Midbrain (tissue), 1 donor: Measurements from ENCODE around the gene SRBD1.
A peak's percentile ranks its signal among the peaks of the same experiment; 100 is the strongest.

Experiments used
- DNase-seq: peaks from one replicate; lab custom pipeline; 2025; lab: John Stamatoyannopoulos, UW

The SRBD1 gene, protein sequence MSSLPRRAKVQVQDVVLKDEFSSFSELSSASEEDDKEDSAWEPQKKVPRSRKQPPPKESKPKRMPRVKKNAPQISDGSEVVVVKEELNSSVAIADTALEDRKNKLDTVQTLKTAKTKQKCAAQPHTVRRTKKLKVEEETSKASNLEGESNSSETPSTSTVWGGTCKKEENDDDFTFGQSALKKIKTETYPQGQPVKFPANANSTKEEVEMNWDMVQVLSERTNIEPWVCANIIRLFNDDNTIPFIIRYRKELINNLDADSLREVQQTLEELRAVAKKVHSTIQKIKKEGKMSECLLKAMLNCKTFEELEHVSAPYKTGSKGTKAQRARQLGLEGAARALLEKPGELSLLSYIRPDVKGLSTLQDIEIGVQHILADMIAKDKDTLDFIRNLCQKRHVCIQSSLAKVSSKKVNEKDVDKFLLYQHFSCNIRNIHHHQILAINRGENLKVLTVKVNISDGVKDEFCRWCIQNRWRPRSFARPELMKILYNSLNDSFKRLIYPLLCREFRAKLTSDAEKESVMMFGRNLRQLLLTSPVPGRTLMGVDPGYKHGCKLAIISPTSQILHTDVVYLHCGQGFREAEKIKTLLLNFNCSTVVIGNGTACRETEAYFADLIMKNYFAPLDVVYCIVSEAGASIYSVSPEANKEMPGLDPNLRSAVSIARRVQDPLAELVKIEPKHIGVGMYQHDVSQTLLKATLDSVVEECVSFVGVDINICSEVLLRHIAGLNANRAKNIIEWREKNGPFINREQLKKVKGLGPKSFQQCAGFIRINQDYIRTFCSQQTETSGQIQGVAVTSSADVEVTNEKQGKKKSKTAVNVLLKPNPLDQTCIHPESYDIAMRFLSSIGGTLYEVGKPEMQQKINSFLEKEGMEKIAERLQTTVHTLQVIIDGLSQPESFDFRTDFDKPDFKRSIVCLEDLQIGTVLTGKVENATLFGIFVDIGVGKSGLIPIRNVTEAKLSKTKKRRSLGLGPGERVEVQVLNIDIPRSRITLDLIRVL

GRCh38 chr2:45611020-45611859 is at the start of gene SRBD1:
TSS of gene SRBD1 (minus strand) at chr2:45611267. CDS start at chr2:45605441, 5,826 bp downstream.
- DNase-seq: peak; percentile 94

DNA sequence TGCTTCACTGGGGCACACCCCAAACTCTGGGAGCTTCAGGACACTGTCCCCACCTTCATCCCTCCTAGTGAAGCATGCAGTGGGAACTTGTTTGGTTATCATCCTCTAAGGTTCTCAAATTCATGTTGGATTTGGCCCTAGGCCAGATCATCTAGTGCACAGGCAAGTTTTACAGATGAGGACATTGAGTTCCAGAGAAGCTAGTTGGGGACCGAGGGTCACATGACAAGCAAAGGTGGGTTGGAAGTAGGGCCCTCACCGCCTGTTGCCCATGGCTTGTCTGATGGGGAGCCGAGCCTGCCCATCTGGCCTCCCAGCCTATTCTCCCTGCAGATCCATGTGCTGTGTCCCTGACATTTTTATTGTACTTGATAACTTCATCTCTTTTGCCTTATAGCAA is 43.2 kb upstream of the SRBD1 start:
- DNase-seq: no peak

GRCh38 chr2:45653122-45653913 is 42.3 kb upstream of the SRBD1 start:
- peak; percentile 5 for DNase-seq

DNA sequence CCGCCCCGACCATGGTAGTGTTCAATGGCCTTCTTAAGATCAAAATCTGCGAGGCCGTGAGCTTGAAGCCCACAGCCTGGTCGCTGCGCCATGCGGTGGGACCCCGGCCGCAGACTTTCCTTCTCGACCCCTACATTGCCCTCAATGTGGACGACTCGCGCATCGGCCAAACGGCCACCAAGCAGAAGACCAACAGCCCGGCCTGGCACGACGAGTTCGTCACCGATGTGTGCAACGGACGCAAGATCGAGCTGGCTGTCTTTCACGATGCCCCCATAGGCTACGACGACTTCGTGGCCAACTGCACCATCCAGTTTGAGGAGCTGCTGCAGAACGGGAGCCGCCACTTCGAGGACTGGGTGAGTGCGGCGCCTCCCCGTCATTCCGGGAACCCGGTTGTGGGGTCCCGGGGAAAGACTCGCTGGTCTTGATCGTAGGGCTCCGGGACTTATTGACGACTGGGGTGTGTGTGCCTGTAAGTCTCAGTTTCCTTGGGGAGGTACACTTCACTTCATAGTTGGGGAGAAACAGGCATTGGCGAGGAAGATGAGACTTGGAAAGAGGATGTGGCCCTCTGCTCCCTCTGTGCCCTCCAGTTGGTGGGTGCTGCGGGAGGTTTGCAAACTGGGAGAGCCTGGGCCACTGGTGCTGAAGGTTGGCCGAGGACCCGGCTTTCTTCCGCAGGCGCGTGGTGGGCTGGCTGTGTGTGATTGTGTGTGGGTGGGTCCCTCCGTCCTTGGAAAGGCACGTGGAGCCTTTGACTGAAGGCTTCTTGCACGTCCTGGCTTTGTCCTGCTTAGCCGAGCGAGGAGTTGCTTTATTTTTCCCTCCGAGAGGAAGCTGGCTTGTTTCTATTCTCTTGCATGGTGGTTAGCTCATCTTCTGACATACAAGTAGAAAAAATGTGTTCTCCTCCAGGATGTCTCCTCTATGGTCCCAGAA is 41.3 kb upstream of the SRBD1 start:
- peak; percentile 5 for DNase-seq

- peak; percentile 55 for DNase-seq
Measured at GRCh38 chr2:45651415-45652089, 40.5 kb upstream of the SRBD1 start, which contains the start of gene PRKCE. TSS of gene PRKCE (plus strand) at chr2:45651675.

GRCh38 chr2:45650851-45651414 is 39.9 kb upstream of the SRBD1 start:
- peak; percentile 93 for DNase-seq

GRCh38 chr2:45649858-45650811 is 39.1 kb upstream of the SRBD1 start:
- DNase-seq: peak; percentile 77

- DNase-seq: no peak
Measured at GRCh38 chr2:45649462-45649857, 38.4 kb upstream of the SRBD1 start.

DNA sequence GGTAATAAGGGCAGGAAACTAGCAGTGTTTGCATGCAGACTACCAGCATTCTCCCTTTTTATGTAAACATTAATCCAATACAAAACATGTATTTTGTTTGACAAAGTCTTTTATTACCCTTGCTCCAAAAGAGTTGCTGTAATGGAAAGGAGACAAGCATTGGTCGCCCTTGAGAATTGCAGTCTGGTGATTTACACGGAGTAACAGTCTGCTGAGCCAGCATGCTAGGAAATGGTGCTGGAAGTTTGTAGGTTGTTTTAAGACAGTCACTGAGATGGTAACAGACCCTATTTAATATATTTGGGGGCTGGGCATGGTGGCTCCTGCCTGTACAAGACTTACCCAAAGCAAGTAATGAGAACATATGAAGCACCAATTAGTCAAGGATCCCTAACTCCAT is 37.6 kb upstream of the SRBD1 start:
- DNase-seq: no peak

GRCh38 chr2:45647986-45648520 is 37.0 kb upstream of the SRBD1 start:
- no peak for DNase-seq

DNA sequence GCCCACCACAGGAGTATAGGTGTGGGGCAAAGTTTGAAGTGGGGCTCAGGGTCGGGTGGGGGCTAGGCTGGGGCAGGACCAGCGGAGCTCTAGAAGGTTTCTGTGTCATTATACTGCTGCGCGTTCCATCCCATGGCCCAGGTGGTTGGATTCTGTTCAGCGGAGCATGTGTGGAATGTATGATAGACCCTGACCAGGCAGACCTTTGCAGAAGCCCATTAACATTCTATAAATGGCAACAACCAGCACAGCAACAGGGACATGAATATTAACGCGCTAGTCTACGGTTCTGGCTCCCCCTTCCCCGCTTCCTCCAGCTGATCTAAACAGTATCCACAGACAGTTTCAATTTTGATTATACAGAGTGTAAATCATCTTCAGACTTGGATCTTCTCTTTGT is 36.3 kb upstream of the SRBD1 start:
- no peak for DNase-seq

DNA sequence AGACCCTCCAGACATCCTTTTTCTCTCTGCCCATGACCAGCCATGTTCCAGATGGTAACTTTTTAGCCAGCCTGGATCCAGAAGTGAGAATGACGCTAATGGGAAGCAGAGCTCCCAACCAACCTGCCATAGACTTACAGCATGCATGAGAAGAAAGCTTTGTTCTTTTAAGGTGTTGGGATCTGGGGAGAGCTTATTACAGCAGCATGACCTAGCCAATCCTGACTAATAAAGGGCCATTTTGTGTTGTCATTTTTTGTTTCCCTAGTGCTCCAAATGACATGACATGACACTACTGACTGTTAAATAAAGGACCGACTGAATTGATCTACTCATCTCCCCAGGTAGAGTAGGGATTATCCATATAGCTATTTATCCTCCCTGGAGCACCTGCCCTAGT is 35.2 kb upstream of the SRBD1 start:
- DNase-seq: no peak

DNA sequence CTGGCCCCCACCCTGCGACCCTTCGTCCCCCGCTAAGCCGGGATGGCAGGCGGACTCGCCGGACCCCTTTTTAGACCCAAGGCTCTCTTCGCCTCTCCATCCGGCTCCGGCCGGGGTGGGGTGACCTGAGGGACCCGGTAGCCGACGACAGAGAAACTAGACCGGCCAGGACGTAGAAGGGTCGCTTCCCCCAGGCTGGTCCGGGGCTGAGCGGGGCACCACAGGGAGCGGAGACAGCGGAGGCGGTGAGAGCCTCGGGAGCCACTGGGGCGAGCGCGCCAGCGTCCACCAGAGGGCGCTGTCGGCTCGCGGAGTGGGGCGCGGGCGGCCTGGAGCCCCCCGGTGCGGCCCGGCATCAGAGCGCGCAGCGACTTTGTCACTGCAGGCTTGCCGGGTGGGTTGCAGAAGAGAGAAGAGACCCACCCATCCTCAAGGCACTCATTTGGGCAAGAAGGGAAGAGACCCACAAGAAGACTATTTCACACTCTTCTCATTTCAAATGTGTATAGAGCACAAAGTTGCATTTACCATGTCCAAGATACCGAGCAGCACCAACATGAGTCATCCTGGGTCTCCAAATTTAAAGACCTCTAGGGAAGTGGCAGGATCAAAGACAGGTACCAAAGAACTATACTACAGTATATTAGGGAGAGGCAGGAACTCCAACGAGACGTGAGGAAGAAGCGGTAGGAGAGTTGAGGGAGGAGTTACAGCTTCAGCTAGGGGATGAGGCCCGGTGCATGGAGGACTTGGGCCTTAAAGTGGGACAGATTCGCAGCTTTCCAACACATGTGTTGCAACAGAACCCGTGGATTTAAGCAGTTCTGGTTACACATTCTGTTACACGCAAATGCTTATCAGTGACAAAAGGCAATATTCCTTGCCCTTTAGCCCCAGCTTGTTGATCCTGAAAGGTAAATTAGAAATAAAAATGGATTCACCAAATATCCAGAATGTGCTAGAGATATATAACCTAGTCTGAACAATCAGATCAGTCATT is 32.8 kb upstream of the SRBD1 start:
- DNase-seq: peak; percentile 84

DNA sequence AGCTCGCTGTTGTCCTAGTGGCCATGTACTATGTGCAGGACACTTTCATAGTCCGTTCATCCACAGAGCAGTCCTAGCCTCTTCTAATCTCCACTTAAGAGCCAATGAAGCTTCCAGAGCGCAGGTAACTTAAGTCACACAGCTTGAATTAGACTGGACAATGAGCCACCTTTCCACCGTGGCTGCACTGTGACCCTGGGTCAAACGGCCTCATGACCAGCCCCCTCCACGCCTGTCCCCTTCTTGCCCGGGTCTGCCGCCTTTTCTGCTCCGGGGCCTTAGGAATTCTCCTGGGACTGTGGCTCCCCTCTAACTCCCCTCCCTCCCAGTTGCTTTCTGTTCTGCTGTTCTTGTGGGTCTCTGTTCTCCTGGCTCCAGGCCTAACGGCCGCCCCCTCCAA is 32.0 kb upstream of the SRBD1 start:
- DNase-seq: no peak

DNA sequence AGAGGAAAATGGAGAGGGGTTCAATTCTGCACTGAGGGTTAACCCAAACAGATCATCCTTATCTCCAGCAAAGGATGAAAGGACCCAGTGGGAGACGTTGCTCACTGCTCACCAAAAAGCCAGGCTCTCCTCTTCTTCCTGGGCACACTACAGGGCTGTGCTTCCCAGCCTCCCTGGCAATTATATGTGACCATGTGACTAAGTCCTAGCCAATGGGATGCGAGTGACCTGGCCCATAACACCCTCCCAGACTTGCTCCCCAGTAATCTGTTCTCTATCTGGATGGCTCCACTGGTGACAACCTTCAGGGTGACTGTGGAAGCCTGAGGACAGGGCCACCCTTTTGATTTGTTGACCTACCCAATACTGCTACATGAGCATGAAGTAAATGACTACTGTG is 29.5 kb upstream of the SRBD1 start:
- no peak for DNase-seq

GRCh38 chr2:45637440-45637839 is 26.4 kb upstream of the SRBD1 start:
- no peak for DNase-seq
